HG03159 (cell line): Measurements from ENCODE around the gene IL1RAPL1.
"Not testable (repeated sequence)": the region's sequence is repeated elsewhere in the genome, so short reads cannot be mapped to it uniquely, and the experiment has no call there.

Experiments
- ATAC-seq: cut with Tn5 transposase; IDR thresholded peaks from one replicate; pipeline ENCODE4 v1.9.1; 2021; ENCODE audit warnings: mild to moderate bottlenecking, moderate library complexity; ENCODE audit not compliant: unreplicated experiment

IL1RAPL1 gene

GRCh38 chrX:29090811-29091210 lies 503.6 kb downstream of the IL1RAPL1 start:
- ATAC-seq = no peak

DNA sequence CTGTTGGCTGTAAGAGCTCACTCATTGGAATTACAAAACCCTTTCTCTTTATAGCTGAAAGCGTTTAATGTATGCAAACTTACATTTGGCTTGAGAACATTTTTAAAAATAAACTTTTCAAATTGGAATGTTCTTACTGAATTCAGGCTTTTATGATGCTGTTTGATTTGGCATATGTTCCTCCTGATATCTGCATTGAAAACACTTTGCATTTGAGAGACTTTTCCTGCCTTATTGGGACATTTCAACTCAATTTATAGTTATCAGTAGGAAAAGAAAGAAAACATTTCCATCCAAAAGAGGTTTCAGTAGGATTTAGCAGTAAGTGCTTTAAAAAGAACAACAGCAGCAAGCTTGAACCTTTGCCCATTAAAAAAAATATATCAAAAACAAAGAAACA lies 520.0 kb downstream of the IL1RAPL1 start:
- no peak for ATAC-seq

- no peak for ATAC-seq
Observed at GRCh38 chrX:29110041-29110440, 522.8 kb downstream of the IL1RAPL1 start.

DNA sequence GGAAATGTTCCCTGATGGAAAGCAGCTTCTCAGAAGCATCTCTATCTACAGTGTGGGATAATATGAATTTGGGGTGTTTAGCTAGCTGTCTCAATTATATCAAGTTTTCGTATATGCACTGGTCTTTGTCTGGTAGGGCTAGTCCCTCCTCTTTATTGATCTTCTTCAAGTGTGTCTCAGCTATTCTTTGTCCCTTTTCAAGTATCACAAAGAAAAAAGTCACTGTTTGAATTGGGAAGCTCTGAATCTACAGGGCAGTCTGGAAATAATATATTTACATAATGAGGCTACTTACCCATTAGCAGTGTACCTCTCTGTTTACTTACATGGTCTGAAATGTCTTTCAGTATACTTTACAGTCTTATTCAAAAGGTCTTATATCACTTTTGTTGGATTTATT lies 526.0 kb downstream of the IL1RAPL1 start:
- no peak for ATAC-seq

DNA sequence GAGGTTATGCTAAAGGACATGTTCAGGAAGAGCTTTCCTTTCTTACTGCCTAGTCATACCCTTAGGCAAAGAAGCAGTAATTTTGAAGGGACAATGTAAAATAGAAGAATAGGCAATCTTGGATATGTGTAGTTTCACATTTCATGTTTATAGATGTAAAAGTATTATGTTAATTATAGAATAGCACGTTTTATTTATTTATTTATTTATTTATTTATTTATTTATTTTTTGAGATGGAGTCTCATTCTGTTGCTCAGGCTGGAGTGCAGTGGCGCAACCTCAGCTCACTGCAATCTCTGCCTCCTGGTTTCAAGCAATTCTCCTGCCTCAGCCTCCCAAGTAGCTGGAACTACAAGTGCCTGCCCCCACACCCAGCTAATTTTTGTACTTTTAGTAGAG lies 535.6 kb downstream of the IL1RAPL1 start:
- not testable (repeated sequence) for ATAC-seq

DNA sequence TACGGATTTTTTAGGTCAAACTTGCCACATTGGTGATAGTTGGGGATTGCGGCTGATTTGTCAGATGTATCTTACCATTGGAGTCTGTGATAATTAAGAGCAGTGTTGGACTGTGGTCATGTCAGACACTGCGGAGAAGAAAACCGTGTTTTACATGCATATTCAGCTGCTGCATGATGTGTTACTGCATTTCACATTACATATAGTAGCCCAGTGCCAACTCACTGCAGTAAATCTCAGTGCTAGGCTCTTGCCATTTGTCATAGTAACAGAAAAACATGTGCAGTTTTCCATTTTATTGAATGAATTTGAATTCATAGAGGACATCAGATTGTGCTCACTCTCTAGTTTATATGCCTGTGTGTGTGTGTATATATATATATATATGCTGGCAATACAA lies 543.7 kb downstream of the IL1RAPL1 start:
- ATAC-seq = no peak

- ATAC-seq = no peak
Observed at GRCh38 chrX:29136904-29137303, 549.7 kb downstream of the IL1RAPL1 start.

- no peak for ATAC-seq
Observed at GRCh38 chrX:29138003-29138402, 550.8 kb downstream of the IL1RAPL1 start.

DNA sequence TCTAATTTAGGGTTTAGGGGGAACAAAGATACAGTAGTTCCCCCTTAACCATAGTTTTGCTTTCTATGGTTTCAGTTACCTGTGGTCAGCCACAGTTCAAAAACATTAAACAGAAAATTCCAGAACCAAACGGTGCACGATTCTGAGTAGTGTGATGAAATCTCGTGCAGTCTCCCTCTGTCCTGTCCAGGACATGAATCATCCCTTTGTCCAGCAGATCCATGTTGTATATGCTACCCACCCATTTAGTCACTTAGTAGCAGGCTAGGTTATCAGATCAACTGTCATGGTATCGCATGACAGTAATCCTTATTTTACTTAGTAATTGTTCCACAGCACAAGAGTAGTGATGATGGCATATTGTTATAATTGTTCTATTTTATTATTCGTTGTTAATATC lies 556.1 kb downstream of the IL1RAPL1 start:
- no peak for ATAC-seq

DNA sequence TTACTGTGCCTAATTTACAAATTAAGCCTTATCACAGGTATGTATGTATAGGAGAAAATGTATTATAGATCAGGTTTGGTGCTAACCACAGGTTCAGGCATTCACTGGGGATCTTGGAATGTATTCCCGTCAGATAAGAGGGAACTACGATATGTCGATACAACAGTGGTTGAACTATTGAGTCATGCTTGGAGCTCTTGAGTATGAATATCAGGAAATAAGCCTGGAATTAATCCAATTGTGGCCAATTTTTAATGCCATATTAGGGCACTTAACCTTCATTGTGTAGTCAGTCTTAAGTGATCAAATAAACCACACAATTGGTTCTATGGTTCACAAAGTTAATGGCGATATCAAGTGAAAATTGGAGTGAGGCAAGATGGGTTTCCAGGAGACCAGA lies 556.5 kb downstream of the IL1RAPL1 start:
- ATAC-seq = no peak

DNA sequence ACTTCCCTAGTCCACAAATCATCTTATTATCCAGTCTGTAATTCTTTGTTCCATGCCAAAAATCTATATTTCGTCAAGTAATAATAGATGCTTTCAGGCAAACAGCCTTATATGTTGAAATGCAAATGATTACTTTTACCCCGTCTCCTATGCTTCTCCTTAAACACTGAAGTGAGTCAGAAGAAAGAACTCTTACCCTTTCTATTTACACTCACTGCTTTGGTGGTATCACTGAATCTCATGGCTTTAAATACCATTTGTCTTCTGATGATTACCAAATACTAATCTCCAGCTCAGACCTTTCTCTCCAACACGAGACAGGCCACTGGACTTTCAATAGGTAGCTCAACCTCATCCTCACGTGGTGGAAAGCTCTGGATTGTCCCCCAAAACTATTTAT lies 558.1 kb downstream of the IL1RAPL1 start:
- no peak for ATAC-seq

- no peak for ATAC-seq
Observed at GRCh38 chrX:29148511-29148910, 561.3 kb downstream of the IL1RAPL1 start.

- no peak for ATAC-seq
Observed at GRCh38 chrX:29155286-29155685, 568.0 kb downstream of the IL1RAPL1 start.

- no peak for ATAC-seq
Observed at GRCh38 chrX:29172880-29173279, 585.6 kb downstream of the IL1RAPL1 start.

GRCh38 chrX:29187264-29187663 lies 600.0 kb downstream of the IL1RAPL1 start:
- ATAC-seq = no peak

DNA sequence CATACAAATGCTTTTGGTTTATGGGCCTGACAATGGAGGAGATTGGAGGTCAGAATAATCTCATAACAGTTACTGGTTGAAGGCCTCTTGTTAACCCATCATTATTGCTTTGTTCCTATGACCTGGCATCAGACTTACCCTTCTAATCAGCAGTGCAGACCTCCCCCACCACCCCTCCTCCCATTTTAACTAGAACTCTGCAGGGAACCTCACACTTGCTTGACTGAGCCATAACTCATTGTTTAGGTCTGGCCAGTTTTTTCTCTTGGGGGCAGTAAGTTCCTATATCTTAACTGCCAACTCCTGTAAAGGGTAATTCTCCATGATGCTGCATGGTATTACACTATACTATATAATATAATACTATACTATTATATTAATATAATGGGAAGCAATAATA lies 609.3 kb downstream of the IL1RAPL1 start:
- ATAC-seq = no peak

GRCh38 chrX:29215251-29215650 lies 628.0 kb downstream of the IL1RAPL1 start:
- no peak for ATAC-seq

GRCh38 chrX:29225670-29226069 lies 638.4 kb downstream of the IL1RAPL1 start:
- ATAC-seq = no peak

GRCh38 chrX:29229802-29230201 lies 642.6 kb downstream of the IL1RAPL1 start:
- ATAC-seq = no peak

GRCh38 chrX:29231800-29232199 lies 644.6 kb downstream of the IL1RAPL1 start:
- no peak for ATAC-seq

DNA sequence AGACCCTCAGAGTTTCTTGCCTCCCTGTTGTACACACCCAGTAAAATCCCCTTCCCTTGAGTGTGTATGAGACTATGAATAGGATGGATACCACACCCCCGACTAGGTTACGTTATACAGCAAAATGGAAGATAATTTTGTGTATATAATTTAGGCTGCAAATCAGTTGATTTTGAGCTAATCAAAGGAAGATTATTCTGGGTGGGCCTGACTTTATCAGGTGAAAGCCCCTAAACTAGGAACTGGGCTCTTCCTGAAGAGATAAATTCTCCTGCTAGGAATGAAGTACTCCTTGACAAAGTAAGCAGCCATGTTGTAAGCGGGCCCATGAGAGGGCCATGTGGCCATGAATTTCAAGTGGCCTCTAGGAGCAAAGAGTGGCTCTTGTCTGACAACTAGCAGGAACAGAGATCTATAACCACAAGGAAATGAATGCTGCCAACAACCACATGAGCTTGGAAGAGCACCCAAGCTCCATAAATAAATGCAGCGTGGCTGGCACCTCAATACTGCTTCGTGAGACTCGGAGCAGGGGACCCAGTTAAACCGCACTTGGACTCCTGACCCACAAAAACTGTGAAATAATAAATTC lies 646.4 kb downstream of the IL1RAPL1 start:
- no peak for ATAC-seq

- no peak for ATAC-seq
Observed at GRCh38 chrX:29237972-29238371, 650.7 kb downstream of the IL1RAPL1 start.

GRCh38 chrX:29241809-29242208 lies 654.6 kb downstream of the IL1RAPL1 start:
- no peak for ATAC-seq
